Stimulated activated CD8-positive, alpha-beta memory T cell treated with anti-CD3 and anti-CD28 coated beads, Interleukin-7, amount 100 ng/mL, for 4 hours (primary cell): Measurements from ENCODE around the gene EDEM1.
"Not testable (repeated sequence)": the region's sequence is repeated elsewhere in the genome, so short reads cannot be mapped to it uniquely, and the experiment has no call there.

ENCODE experiments used
- DNase-seq, 2 donors: peaks; one replicate each; pipeline ENCODE4 v3.0.0-alpha.2; 2020; ENCODE audit warnings: low read depth in 2 of 2

The EDEM1 gene

DNA sequence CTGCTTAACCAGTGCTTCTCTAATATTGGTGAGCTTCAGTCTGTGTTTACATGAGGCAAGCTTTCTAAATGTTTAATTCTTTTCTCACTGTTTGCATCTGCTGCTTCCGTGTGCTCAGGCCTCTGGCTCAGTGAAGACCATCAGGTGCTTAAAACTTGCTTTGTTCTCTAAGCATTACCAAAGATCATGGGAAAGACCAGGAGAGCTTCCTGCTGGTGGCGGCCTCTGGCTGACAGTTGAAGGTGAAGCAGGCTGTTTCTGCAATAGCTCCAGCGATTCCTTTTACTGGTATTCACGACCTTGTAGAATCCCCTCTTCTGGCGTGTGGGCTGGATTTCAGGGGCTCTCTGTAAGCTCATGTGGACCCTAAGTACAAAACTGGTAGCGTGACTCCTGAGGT, 45.1 kb downstream of the EDEM1 start:
- DNase-seq, result no peak

DNA sequence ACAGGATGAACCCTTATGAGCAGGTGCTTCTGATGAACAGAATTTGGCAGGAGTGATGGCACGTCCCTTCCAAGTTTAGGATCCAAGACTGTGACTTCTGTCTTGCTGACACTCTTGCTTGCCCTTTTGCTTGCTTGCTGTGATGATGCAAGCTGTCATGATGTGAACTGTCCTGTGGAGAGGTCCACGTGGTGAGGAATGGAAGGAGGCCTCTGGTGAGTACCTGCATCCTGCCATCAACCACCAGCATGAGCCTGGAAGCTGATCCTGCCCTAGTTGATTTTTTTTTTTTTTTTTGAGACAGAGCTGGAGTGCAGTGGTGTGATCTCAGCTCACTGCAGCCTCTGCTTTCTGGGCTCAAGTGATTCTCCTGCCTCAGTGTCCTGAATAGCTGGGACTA, 45.5 kb downstream of the EDEM1 start:
- DNase-seq, result no peak

DNA sequence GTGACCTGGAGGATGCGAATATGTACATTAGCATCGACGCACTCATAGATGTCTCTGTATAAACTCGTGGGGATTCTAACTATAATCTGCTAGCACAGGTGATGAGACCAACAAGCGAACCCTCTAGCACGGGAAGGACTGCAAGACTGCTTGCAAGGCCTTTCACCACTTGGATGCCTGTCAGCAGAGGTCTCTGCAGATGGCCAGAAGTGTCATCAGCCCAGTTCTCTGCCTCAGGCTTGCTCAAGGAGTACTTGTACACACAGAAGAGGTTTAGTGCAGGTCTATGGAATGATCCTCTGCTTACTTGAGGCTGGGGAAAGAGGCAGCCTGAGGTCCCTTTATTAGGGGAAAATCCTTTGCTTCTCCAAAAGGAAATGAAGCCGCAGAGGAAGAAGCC, 48.1 kb downstream of the EDEM1 start:
- DNase-seq, result no peak

DNA sequence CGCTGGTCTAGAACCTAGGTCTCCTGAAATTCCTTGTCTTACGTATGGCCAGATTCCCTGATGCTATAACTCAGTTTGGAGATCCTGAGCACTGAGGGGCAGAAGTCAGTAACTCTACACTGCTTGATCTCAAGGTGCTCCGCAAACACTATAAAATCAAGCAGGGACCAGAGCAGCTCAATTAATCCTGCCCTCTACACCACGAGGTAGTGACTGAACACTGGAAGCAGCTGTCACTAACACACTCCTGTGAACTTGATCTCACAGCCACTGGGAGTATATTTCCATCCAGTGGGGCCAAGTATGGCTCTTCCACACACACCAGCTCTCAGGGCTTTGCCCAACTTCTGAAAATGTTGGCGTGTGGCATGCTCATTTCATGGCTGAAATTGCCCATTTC, 51.0 kb downstream of the EDEM1 start:
- DNase-seq, result no peak

DNA sequence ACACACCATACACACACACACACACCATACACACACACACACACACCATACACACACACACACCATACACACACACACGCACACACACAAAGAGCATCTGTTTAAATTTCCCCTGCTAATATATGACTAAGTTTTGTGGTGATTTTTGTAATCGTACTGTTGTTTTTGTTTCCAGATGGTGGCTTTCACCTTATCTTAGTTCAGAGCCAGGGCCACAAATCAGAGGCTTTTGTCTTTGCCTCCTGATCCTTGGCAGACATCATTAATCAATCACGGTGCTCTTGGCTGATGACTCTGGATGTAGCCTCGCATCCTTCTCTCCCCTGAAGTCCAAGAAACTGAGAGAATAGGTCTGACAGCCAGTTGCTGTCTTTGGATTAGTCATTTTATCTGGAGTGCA, 52.1 kb downstream of the EDEM1 start:
- DNase-seq, result no peak

GRCh38 chr3:5240740-5241139, 53.2 kb downstream of the EDEM1 start:
- DNase-seq, result no peak

DNA sequence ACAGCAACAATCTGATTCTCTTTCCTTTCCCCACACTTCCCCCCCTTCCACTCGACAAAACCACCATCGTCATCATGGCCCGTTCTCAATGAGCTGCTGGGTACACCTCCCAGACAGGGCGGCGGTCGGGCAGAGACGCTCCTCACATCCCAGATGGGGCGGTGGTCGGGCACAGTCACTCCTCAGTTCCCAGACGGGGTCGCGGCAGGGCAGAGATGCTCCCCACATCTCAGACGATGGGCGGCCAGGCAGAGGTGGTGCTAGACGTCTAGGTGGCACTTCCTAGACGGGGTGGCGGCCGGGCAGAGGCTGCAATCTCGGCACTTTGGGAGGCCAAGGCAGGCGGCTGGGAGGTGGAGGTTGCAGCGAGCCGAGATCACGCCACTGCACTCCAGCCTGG, 55.3 kb downstream of the EDEM1 start:
- not testable (repeated sequence) for DNase-seq

DNA sequence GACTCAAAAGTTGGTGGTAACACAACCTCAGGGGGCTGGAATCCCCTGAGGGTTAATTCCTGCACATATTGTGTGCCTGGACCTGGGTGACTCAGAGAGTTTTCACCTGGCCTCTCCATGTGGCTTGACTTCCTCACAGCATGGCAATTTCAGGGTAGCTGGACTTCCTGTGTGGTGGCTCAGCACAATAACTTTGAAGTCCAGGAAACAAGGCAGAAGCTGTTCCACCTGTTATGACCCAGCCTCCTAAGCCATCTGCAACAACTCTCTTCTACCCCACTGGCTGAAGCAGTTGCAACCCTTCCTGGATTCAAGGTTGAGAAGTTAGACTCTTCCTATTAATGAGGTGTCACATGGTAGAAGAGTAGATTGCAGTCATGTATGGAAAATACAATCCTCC, 58.4 kb downstream of the EDEM1 start:
- DNase-seq, result no peak

DNA sequence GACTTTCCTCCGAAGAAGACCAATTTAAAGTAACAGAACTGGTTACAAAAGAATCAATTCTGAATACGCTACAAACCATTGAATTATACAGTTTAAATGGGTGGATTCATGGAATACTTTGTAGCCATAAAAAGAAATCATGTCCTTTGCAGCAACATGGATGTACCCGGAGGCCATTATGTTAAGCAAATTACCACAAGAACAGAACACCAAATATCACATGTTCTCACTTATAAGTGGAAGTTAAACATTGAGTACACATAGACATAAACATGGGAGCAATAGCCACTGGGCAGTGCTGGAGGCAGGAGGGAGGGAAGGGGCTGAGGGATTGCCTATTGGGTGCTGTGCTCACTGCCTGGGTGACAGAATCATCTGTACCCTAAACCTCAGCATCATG, 61.3 kb downstream of the EDEM1 start:
- DNase-seq, result no peak

DNA sequence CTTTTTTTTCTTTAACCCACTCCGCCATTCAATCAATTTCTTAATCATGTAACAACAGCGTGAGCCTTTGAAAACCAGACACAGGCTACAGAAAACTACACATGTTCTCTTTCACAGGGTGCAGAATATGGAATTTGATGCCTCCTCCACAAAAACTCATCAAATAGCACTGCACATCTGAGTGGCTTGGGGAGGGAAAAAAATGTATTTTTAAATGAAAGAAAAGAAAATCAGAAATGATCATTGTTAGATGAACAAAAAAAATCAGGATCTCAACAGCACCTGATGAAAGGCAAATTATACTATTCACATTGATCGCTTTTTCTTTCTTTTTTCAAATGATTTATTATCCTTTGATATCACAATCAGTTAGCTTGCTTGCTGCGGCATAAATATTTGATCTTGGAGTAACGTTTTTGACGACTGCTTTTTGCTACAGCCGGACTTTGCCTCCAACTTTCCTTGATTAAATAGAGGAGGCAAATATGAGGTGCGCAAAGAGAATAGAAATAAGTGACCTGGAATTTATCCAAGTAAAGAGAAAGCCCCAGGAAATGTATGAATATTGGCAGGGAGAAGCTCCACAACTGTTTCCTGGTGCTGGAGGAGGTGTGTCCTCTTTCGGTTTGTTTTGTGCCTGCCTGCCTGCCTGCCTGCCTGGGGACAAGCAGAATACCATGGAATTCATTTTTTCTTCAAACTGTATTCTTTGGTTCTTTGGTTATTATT, 63.1 kb downstream of the EDEM1 start:
- no peak for DNase-seq

- DNase-seq, result no peak
Measured at GRCh38 chr3:5251196-5251583, 63.7 kb downstream of the EDEM1 start.

- DNase-seq, result no peak
Measured at GRCh38 chr3:5252131-5252530, 64.6 kb downstream of the EDEM1 start.

- no peak for DNase-seq
Measured at GRCh38 chr3:5254281-5255048, 67.0 kb downstream of the EDEM1 start.

DNA sequence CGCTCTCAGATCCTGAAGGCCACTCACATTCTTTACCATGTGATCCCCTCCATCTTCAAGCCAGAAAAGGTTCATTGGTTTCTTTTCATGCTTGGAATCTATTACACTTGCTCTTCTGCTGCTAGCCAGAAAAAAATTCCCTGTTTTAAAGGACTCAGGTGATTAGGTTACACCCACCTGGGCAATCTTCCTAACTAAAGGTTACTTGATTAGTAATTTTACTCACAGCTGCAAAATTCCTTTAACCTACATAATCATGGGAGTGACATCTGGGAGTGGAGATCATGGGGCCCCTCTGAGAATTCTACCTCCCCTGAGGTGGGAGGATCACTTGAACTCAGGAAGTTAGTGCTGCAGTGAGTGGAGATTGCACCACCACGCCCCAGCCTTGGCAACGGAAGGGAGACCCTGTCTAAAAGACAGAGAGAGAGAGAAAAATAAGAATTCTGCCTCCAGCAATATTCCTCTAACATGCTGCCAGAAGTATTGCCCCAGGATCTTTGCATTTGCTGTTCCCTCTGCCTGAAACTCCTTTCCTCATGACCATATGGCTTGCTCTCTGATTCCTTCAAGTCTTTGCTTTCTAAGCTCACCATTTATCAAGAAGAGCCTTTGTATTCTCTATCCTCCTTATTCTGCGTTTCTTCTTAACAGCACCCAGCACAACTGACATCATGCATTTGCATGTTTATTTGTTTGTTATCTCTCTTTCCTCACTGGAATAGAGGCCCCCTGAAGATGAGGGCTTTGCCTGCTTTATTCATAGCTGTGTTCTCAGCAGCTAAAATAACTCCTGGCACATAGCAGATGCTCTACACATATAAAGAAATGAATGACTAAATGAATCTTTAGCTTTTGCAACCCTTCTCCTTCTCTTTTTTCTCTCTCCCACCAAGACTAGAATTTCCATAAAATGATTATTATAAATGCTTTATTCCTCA, 68.2 kb downstream of the EDEM1 start:
- no peak for DNase-seq

GRCh38 chr3:5258526-5258925, 71.0 kb downstream of the EDEM1 start:
- no peak for DNase-seq

GRCh38 chr3:5260992-5261501, 73.5 kb downstream of the EDEM1 start:
- DNase-seq, result no peak

DNA sequence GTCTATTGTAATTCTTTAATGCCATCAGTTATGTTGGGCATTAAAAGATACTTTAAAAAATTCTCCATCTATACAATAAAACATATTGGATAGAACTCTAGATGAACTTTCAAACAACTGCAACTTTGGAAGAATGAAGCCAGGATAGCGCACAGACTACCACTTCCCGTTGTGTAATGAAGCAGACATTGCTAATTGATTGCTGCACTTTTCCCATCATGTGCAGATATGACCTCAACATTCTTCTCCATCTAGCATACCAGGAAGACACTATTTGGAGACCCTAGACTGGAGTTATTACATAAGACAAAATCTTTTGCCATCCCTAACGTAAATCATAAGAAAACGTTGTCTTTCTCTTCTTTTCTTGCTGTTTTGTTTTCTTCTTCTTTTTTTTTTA, 75.0 kb downstream of the EDEM1 start:
- DNase-seq, result no peak

- no peak for DNase-seq
Measured at GRCh38 chr3:5264093-5264600, 76.6 kb downstream of the EDEM1 start.

DNA sequence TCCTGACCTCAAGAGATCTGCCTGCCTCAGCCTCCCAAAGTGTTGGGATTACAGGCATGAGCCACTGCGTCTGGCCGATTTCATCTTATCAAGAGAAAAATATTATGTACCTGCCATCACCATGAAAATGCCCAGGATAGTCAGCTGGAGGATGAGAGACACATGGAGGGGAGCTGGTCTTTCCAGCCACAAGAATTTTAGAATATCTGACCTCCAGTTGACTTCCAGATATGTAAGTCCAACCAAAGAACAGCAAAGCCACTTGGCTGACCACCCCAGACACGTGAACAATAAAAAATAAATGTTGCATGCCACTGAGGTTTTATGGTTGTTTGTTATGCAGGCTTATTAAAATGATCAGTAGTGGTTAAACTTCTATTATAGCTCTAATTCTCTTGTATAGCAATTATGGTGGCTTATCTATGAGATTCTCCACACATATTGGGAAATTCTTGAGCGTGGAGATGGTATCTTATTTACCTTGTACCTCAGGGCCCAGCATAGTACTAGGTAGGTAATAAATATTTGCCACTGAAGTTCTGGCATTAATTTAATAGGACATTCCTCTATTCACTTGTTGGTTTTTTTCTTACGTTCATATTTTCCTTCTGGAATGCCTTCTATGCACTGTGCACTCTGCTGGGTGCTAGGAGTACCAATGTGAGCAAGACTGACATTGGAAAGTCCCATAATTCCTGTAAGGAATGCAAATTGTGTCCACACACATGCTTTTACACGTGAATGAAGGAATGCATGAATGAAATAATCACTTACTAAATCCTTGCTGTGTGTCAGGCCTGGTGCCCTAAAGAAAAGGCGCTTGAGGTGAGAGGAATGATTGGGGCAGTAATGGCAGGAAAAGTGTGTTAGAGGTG, 77.6 kb downstream of the EDEM1 start:
- no peak for DNase-seq

DNA sequence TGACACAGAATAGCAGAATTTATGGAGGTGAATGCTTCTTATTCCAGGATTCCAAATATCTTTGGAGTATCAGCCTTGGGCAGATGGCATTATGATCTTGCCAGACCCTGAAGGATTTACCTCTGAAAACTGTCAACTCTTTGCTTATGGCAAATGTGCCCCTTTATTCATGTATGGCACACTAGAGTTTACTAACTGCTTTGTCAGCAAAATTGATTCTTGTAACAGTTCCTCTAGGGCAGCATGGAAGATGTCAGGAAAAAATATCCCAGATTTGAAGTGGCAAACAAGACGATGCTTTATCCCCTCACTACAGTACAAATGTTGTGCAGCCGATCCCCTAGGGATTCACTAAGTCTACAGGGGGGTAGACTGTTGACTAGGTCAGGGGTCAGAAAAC, 79.7 kb downstream of the EDEM1 start:
- DNase-seq, result no peak

GRCh38 chr3:5267889-5268288, 80.4 kb downstream of the EDEM1 start:
- no peak for DNase-seq
